ENCODE data around the gene TBCC.
"Not testable (repeated sequence)": the region's sequence is repeated elsewhere in the genome, so short reads cannot be mapped to it uniquely, and the experiment has no call there.

Gene TBCC

DNA sequence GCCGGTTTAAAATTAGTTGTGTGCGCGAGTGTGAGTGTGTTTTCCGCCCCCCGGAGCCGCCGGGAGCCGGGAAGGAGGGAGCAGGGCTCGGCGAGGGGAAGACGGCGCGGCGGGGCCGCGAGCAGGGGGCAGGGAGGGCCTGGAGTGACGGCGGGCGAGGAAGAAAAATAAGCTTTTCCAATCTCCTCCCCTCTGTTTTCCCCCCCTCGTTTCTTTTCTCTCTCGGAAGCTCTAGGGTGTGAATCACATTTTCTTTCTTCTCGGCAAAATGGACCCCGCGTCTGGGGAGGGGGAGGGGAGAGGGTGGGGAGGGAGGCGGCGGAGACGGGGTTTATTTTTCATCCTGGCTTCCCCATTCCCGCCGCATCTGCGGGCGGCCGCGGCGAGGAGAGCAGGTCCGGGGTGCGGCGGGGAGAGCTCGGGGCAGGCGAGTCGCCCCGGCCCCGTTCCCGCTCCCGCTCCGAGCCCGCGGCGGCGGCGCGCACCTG is 36.8 kb upstream of the TBCC start:
- Histone ChIP-seq H3K4me3 (ENCODE audit: low read depth in 1 of 2, low read length in 2 of 2) (peak overlapping the region; percentile 81 to 87), H3K27me3 (ENCODE audit: control insufficient read depth in 1 of 2, insufficient read depth in 2 of 2, low read length in 2 of 2) (no peaks in the 10 kb centered on the region), H3K9me3 (ENCODE audit: low read length) (no peaks in the 10 kb centered on the region), H3K4me1 (ENCODE audit: insufficient read depth, low read length) (peaks cover 37% of the 10 kb centered on the region), H3K36me3 (ENCODE audit: insufficient read depth, low read length) (no peaks in the 10 kb centered on the region), H3K9ac (ENCODE audit: low read length) (peak overlapping the region; percentile 99), H3K27ac (ENCODE audit: low read depth, low read length) (peak overlapping the region; percentile 98)

DNA sequence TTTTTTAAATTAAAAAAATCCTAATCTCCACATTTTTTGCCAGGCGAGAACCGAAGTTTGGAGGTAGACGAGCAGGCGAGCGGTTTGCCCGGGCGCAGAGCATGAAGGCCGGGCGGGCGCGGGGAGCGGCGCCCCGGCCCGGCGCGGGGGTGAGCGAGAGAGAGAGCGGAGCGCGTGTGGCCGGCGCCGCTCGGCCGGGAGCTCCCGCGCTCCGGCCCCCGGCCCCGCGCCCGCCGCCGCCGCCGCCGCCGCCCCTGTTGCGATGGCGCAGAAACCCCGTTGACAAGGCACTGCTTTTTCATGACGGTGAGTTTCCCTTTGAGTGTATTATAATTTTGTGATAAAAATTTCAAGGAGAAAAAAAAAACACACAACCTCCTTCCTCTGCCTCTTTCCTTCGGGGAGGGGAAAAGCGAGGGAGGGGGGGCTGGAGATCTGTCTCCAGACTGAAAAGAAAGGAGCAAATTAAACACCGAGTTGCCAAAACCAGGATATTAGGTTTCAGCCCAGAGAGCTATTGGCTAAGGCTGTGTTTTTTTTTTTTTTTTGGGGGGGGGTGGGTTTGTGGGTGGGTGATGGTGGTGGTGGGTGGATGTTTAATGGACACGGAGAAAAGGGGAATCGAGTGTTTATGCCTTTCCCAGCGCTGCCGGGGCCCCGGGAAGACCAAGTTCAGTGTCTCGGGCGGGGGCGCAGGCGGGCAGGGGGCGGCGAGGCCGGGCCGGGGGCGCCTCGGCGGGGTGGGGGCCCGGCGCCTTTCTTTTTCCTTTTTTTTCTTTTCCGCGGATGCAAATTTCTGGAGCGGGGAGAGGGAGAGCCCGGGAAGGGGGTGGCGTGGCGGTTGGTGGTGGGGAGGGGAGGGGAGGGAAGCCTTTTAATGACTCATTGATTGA is 36.1 kb upstream of the TBCC start, which contains the start of gene BICRAL:
Gene BICRAL (plus strand): TSS at position 257 of the 893 bp plus-strand sequence. CDS start 39,971 bp downstream, outside the sequence.
- Histone ChIP-seq H3K4me1 (ENCODE audit: insufficient read depth, low read length) (peaks cover 31% of the 10 kb centered on the region), H3K36me3 (ENCODE audit: insufficient read depth, low read length) (no peaks in the 10 kb centered on the region), H3K9me3 (ENCODE audit: low read length) (no peaks in the 10 kb centered on the region), H3K27me3 (ENCODE audit: control insufficient read depth in 1 of 2, insufficient read depth in 2 of 2, low read length in 2 of 2) (no peaks in the 10 kb centered on the region), H3K4me3 (ENCODE audit: low read depth in 1 of 2, low read length in 2 of 2) (peak within 1 kb of the TSS; percentile 81 to 87), H3K9ac (ENCODE audit: low read length) (peak within 1 kb of the TSS; percentile 99), H3K27ac (ENCODE audit: low read depth, low read length) (peak within 1 kb of the TSS; percentile 98)

DNA sequence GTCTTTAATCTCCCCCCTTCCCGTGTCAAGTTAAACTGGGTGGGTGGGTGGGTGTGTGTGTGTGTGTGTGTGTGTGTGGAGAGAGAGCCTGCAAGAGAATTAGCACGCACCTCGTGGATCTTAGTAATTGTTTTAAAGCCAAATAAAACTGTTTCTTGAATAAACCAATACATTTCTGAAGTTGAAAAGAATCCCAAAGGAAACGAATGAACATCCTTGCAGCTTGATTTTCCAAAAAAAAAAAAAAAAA is 35.6 kb upstream of the TBCC start:
- Histone ChIP-seq H3K4me3 (ENCODE audit: low read depth in 1 of 2, low read length in 2 of 2) (peak overlapping the region in 1 of 2 donors; percentile 58), H3K27ac (ENCODE audit: low read depth, low read length) (no peak overlapping the region), H3K4me1 (ENCODE audit: insufficient read depth, low read length) (peaks cover 25% of the 10 kb centered on the region), H3K27me3 (ENCODE audit: control insufficient read depth in 1 of 2, insufficient read depth in 2 of 2, low read length in 2 of 2) (no peaks in the 10 kb centered on the region), H3K9me3 (ENCODE audit: low read length) (no peaks in the 10 kb centered on the region), H3K36me3 (ENCODE audit: insufficient read depth, low read length) (no peaks in the 10 kb centered on the region), H3K9ac (ENCODE audit: low read length) (no peak overlapping the region)

DNA sequence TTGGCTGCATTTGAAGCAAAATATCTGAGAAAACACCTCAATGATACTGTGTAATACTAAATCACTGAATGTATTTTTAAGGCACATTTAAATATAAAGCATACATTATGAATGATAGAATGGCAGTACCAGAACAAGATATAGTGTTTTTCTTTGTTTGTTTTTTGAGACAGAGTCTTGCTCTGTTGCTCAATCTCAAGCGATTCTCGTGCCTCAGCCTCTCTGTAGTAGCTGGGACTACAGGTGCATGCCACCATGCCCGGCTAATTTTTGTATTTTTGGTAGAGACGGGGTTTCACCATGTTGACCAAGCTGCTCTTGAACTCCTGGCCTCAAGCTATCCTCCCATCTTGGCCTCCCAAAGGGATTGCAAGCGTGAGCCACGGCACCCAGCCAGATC is 33.6 kb upstream of the TBCC start:
- H3K27me3 ChIP-seq (ENCODE audit: control insufficient read depth in 1 of 2, insufficient read depth in 2 of 2, low read length in 2 of 2), result no peaks in the 10 kb centered on the region
- no peaks in the 10 kb centered on the region for H3K9me3 ChIP-seq (ENCODE audit: low read length)
- no peak overlapping the region for H3K9ac ChIP-seq (ENCODE audit: low read length)
- no peak overlapping the region for H3K4me3 ChIP-seq (ENCODE audit: low read depth in 1 of 2, low read length in 2 of 2)
- H3K4me1 ChIP-seq (ENCODE audit: insufficient read depth, low read length), result peaks cover 9% of the 10 kb centered on the region
- H3K27ac ChIP-seq (ENCODE audit: low read depth, low read length), result no peak overlapping the region
- H3K36me3 ChIP-seq (ENCODE audit: insufficient read depth, low read length), result no peaks in the 10 kb centered on the region

DNA sequence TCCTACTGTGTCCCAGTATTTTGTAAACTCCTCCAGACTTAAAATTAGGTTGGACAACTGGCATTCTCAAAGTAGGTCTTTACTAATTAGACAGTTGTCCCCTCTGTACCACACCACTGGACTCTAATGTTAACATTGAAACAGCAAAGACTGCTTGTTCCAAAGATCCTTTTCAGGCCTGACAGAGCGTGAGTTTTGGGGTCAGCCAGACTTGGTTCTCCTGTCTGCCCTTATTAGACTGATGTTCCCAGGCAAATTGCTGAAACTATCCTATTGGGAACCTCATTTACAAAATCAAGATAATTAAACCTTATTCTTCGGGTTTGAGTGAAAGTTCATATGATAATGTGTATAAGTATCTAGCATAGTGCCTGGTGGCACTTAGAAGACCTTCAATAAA is 32.2 kb upstream of the TBCC start:
- H3K27me3 ChIP-seq (ENCODE audit: control insufficient read depth in 1 of 2, insufficient read depth in 2 of 2, low read length in 2 of 2), result no peaks in the 10 kb centered on the region
- no peak overlapping the region for H3K4me3 ChIP-seq (ENCODE audit: low read depth in 1 of 2, low read length in 2 of 2)
- no peak overlapping the region for H3K27ac ChIP-seq (ENCODE audit: low read depth, low read length)
- no peaks in the 10 kb centered on the region for H3K36me3 ChIP-seq (ENCODE audit: insufficient read depth, low read length)
- H3K9ac ChIP-seq (ENCODE audit: low read length), result no peak overlapping the region
- H3K4me1 ChIP-seq (ENCODE audit: insufficient read depth, low read length), result peaks cover 9% of the 10 kb centered on the region
- H3K9me3 ChIP-seq (ENCODE audit: low read length), result no peaks in the 10 kb centered on the region

DNA sequence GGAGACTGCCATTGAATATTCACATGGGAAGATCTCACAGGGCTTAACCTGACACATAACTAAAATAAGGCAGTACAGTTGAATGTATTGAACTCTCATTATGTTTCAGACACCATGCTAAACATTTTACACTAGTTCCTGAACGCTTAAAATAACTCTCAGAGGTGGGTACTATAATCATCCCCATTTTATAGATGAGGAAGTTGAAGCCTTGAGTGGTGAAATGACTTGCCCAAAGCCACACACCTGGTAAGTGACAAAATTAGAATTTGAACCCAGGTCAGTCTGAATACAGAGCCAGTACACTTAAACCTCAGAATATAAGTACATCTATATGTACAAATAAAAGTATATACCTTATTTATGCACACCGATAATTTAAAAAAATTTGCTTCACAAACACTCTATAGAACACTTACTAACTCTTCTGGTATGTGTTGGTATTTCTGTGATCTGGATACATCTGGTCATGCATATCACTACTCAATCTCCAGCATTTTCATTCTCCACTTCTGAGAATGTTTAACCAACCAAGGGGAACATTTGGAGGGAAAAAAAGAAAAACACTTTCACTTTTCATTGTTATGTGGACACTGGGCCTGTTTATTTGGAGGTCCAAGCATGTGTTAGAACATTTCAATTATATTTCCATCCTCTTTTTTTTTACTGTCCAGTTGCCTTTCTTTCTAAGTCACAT is 31.4 kb upstream of the TBCC start:
- H3K4me1 ChIP-seq (ENCODE audit: insufficient read depth, low read length), result peaks cover 9% of the 10 kb centered on the region
- H3K4me3 ChIP-seq (ENCODE audit: low read depth in 1 of 2, low read length in 2 of 2), result no peak overlapping the region
- H3K9ac ChIP-seq (ENCODE audit: low read length), result no peak overlapping the region
- H3K9me3 ChIP-seq (ENCODE audit: low read length), result no peaks in the 10 kb centered on the region
- H3K36me3 ChIP-seq (ENCODE audit: insufficient read depth, low read length), result no peaks in the 10 kb centered on the region
- no peaks in the 10 kb centered on the region for H3K27me3 ChIP-seq (ENCODE audit: control insufficient read depth in 1 of 2, insufficient read depth in 2 of 2, low read length in 2 of 2)
- no peak overlapping the region for H3K27ac ChIP-seq (ENCODE audit: low read depth, low read length)

DNA sequence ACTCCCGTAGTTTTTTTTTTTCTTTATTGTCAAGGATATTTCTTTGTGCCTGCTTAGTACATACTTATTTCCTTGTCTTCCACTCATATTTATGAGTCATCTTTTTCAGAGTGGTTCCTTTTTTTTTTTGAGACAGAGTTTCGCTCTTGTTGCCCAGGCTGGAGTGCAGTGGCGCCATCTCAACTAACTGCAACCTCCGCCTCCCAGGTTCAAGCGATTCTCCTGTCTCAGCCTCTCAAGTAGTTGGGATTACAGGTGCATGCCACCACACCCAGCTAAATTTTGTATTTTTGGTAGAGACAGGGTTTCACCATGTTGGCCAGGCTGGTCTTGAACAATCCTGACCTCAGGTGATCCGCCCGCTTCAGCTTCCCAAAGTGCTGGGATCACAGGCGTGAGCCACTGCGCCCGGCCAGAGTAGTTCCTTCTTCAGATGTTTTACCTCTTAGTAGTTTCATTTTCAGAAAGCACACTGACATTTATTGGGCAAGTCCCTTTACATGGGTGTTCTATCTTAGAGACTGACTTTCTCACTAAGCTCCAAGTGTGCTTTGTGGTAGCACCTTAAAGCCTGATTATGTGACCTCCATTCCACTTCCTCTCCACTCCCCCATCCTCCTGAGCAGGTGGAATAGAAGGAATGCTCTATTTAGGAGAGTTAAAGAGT is 29.1 kb upstream of the TBCC start:
- not testable (repeated sequence) for H3K27me3 ChIP-seq (ENCODE audit: control insufficient read depth in 1 of 2, insufficient read depth in 2 of 2, low read length in 2 of 2); H3K4me1 ChIP-seq (ENCODE audit: insufficient read depth, low read length); H3K27ac ChIP-seq (ENCODE audit: low read depth, low read length); H3K9ac ChIP-seq (ENCODE audit: low read length); H3K4me3 ChIP-seq (ENCODE audit: low read depth in 1 of 2, low read length in 2 of 2); H3K36me3 ChIP-seq (ENCODE audit: insufficient read depth, low read length); H3K9me3 ChIP-seq (ENCODE audit: low read length)

DNA sequence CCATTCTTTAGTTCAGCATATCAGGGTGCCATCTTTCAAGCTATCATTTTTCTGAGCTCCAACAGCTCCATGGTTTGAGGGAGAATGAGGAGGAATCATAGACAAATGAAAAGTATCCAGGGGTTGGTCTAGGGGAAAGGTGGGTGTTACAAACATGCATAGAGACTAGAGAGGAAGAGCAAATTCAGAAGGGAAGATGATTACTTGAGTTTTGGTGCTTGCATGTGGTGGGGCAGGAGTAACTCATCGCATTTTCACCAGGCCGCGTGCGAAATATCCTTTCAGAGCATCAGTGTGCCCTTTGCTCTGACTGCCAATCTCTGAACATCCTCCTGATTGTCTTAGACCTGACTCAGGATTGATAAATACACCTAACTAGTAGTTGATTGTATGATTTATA is 28.3 kb upstream of the TBCC start:
- H3K4me1 ChIP-seq (ENCODE audit: insufficient read depth, low read length), result no peaks in the 10 kb centered on the region
- no peaks in the 10 kb centered on the region for H3K27me3 ChIP-seq (ENCODE audit: control insufficient read depth in 1 of 2, insufficient read depth in 2 of 2, low read length in 2 of 2)
- H3K9me3 ChIP-seq (ENCODE audit: low read length), result no peaks in the 10 kb centered on the region
- H3K27ac ChIP-seq (ENCODE audit: low read depth, low read length), result no peak overlapping the region
- H3K9ac ChIP-seq (ENCODE audit: low read length), result no peak overlapping the region
- H3K36me3 ChIP-seq (ENCODE audit: insufficient read depth, low read length), result no peaks in the 10 kb centered on the region
- no peak overlapping the region for H3K4me3 ChIP-seq (ENCODE audit: low read depth in 1 of 2, low read length in 2 of 2)

DNA sequence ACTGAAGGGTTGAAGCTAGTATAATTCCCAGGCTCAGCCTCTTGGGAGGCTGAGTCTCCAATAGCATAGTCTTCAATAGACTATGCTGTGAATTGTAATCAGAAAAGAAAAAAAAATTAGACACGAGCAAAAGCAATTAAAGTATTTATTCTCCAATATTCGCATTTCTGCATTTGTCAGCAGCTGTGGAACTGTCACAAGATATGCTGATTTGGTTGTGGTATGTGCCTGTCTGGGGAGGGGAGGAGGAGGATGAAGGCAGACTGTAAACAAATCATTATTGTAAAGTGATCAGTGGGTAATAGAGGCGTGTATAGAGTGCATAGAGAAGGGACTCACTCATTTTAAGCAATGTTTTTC is 25.8 kb upstream of the TBCC start:
- H3K4me3 ChIP-seq (ENCODE audit: low read depth in 1 of 2, low read length in 2 of 2), result no peak overlapping the region

DNA sequence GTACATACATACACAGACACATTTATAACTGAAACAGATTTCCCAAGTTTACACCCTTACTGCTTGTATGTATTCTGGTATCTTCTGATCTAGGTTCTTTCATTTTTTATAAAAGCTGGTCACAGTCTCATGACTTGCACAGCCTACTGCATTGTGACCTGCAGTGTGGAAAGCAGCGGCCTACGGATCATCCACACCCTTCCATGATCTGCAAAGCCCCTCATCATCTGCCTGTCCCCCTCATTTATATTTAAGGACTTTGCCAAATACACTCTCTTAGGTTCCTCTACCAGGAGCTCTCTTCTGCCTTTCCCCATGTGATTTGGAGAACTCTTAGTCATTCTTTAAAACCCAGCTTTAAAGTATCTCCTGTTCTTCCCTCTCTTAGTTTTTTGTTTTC is 23.9 kb upstream of the TBCC start:
- Histone ChIP-seq H3K9ac (ENCODE audit: low read length) (no peak overlapping the region), H3K4me1 (ENCODE audit: insufficient read depth, low read length) (no peaks in the 10 kb centered on the region), H3K27me3 (ENCODE audit: control insufficient read depth in 1 of 2, insufficient read depth in 2 of 2, low read length in 2 of 2) (no peaks in the 10 kb centered on the region), H3K27ac (ENCODE audit: low read depth, low read length) (no peak overlapping the region), H3K9me3 (ENCODE audit: low read length) (no peaks in the 10 kb centered on the region), H3K36me3 (ENCODE audit: insufficient read depth, low read length) (no peaks in the 10 kb centered on the region), H3K4me3 (ENCODE audit: low read depth in 1 of 2, low read length in 2 of 2) (no peak overlapping the region)

More for the DNA sequence above, 25.8 kb upstream of the TBCC start:
- no peak overlapping the region for H3K27ac ChIP-seq (ENCODE audit: low read depth, low read length)
- no peaks in the 10 kb centered on the region for H3K27me3 ChIP-seq (ENCODE audit: control insufficient read depth in 1 of 2, insufficient read depth in 2 of 2, low read length in 2 of 2)
- H3K36me3 ChIP-seq (ENCODE audit: insufficient read depth, low read length), result no peaks in the 10 kb centered on the region
- H3K4me1 ChIP-seq (ENCODE audit: insufficient read depth, low read length), result no peaks in the 10 kb centered on the region
- no peak overlapping the region for H3K9ac ChIP-seq (ENCODE audit: low read length)
- no peaks in the 10 kb centered on the region for H3K9me3 ChIP-seq (ENCODE audit: low read length)

DNA sequence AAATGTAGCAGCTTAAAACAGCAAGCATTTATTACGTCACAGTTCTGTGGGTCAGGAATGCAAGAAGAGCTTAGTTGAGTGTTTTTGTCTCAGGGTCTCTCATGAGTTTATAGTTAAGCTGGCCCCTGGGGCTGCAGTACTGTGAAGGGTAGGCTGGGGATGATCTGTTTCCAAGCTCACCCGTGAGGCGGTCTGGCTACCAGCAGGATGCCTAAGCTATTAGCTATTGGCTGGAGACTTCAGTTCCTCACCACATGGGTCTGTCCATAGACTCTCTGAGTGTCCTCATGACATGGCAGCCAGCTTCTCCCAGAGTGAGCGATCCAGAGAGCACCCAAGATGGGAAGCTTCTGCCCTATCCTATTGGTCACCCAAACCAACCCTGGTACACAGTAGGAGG is 23.1 kb upstream of the TBCC start:
- Histone ChIP-seq H3K4me1 (ENCODE audit: insufficient read depth, low read length) (no peaks in the 10 kb centered on the region), H3K9ac (ENCODE audit: low read length) (no peak overlapping the region), H3K36me3 (ENCODE audit: insufficient read depth, low read length) (no peaks in the 10 kb centered on the region), H3K27ac (ENCODE audit: low read depth, low read length) (no peak overlapping the region), H3K4me3 (ENCODE audit: low read depth in 1 of 2, low read length in 2 of 2) (no peak overlapping the region), H3K27me3 (ENCODE audit: control insufficient read depth in 1 of 2, insufficient read depth in 2 of 2, low read length in 2 of 2) (no peaks in the 10 kb centered on the region), H3K9me3 (ENCODE audit: low read length) (no peaks in the 10 kb centered on the region)
